Esophagus squamous epithelium (tissue), 4 donors: ENCODE measurements around the gene CDC16.

Source experiments
- POLR2A ChIP-seq, 4 donors: fragments of 450-650 bp; IDR thresholded peaks; one replicate each; pipeline ENCODE4 v1.6.1; 2017; ENCODE audit warnings: antibody characterized with exemption in 4 of 4, mild to moderate bottlenecking in 4 of 4, moderate library complexity in 3 of 4
- TF ChIP-seq, protein P1 (sequence below), 6 experiments: fragments of 450-650 bp in 4 of 6; fragments of 200-600 bp in 2 of 6; sonication (generic) in 2 of 6; IDR thresholded peaks; one replicate each; pipeline ENCODE4 v1.5.1; 2016 to 2019; ENCODE audit warnings: antibody characterized with exemption in 6 of 6, mild to moderate bottlenecking in 4 of 6, moderate library complexity in 4 of 6

DNA sequence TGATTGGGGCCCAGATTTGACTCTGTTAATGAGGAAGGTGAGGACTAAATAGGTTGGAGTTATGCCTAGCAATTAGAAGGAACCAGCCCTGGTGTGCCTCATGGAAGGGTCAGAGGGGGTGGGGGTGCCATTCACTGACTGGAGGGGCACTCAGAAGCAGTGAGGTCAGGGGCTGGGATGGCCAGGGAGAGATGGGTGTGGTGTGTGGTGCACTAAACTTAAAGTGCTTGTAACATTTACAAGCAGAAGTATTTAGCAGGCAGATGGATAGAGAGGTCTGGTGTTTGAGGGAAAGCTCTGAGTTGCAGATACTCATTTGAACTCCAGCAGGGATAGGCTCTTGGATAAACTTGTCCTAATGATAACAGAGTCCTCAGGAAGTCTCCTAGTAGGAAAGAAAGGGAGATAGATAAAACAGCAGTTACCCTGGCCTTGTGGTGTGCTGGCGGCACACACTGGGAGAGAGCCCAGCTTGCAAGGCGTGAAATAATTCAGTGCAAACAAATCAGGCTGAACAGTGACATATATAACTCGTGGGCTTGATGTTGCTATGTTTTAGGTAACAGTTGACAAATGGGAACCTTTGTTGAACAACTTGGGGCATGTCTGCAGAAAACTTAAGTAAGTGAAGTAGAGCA, 26.8 kb downstream of the CDC16 start:
- TF ChIP-seq, protein P1, sequence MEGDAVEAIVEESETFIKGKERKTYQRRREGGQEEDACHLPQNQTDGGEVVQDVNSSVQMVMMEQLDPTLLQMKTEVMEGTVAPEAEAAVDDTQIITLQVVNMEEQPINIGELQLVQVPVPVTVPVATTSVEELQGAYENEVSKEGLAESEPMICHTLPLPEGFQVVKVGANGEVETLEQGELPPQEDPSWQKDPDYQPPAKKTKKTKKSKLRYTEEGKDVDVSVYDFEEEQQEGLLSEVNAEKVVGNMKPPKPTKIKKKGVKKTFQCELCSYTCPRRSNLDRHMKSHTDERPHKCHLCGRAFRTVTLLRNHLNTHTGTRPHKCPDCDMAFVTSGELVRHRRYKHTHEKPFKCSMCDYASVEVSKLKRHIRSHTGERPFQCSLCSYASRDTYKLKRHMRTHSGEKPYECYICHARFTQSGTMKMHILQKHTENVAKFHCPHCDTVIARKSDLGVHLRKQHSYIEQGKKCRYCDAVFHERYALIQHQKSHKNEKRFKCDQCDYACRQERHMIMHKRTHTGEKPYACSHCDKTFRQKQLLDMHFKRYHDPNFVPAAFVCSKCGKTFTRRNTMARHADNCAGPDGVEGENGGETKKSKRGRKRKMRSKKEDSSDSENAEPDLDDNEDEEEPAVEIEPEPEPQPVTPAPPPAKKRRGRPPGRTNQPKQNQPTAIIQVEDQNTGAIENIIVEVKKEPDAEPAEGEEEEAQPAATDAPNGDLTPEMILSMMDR (IDR thresholded peaks at IDR 0.05): no peak
- no peak for TF ChIP-seq POLR2A (IDR thresholded peaks at IDR 0.05)
